Rectal smooth muscle tissue (tissue), 1 donor: Measurements from ENCODE around the gene CPED1.
"Not testable (repeated sequence)": the region's sequence is repeated elsewhere in the genome, so short reads cannot be mapped to it uniquely, and the experiment has no call there.

Experiments used
- H3K27ac ChIP-seq: one replicate; pipeline ENCODE4 v1.7.0; 2013; ENCODE audit warnings: low read depth, low read length, inconsistent platforms
- H3K27me3 ChIP-seq: one replicate; pipeline ENCODE4 v1.7.0; 2013; ENCODE audit warnings: low read length; ENCODE audit not compliant: control insufficient read depth, insufficient read depth
- H3K36me3 ChIP-seq: one replicate; pipeline ENCODE4 v1.7.0; 2013; ENCODE audit warnings: low read length; ENCODE audit not compliant: control insufficient read depth, insufficient read depth
- H3K4me1 ChIP-seq: one replicate; pipeline ENCODE4 v1.7.0; 2013; ENCODE audit warnings: low read length; ENCODE audit not compliant: control insufficient read depth, insufficient read depth
- H3K4me3 ChIP-seq: one replicate; pipeline ENCODE4 v1.7.0; 2013; ENCODE audit warnings: low read length
- H3K9ac ChIP-seq: one replicate; pipeline ENCODE4 v1.7.0; 2013; ENCODE audit warnings: low read length

Gene CPED1

DNA sequence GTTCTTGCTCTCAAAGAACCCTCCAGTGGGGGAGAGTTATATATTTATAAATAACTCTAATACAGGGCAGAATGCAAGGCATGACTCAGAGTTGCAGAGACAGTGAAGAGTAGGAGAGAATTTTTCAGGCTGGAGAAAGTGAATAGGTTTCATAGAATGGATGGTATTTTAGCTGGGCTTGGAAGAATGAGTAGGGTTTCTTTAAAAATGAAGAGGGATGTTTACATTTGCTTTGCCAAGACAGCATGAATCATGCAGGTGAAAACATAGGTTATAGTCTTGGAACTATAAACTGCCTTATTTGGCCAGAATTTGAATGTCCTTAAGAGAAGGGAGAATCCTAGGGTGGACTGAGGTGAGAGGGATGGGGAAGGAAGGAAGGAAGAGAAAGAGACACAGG is 124.8 kb downstream of the CPED1 start:
- Histone ChIP-seq H3K27ac (no peak overlapping the region), H3K9ac (no peak overlapping the region), H3K4me3 (no peak overlapping the region), H3K27me3 (no peaks in the 10 kb centered on the region), H3K36me3 (peaks cover 2% of the 10 kb centered on the region), H3K4me1 (peaks cover 3% of the 10 kb centered on the region)

DNA sequence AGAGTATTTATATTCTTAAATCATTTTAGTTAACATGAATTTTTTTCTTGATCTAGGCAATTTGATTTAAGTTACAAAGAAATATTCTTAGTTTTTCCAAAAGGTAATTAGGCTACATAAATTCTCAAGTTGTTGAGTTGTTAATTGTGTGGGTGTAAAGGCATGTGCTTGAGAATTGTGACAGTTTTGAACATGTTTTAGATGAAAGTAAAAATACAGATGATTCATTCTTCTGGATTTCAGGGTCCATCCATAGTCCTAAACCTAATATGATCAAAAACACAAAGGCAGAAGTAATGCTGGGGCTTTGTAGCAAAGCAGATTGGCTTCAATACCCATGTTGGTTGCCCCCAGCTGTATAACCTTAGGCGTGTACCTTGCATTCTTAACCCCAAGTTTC is 127.9 kb downstream of the CPED1 start:
- Histone ChIP-seq H3K27me3 (no peaks in the 10 kb centered on the region), H3K4me1 (peaks cover 3% of the 10 kb centered on the region), H3K27ac (no peak overlapping the region), H3K9ac (no peak overlapping the region), H3K36me3 (no peaks in the 10 kb centered on the region), H3K4me3 (no peak overlapping the region)

DNA sequence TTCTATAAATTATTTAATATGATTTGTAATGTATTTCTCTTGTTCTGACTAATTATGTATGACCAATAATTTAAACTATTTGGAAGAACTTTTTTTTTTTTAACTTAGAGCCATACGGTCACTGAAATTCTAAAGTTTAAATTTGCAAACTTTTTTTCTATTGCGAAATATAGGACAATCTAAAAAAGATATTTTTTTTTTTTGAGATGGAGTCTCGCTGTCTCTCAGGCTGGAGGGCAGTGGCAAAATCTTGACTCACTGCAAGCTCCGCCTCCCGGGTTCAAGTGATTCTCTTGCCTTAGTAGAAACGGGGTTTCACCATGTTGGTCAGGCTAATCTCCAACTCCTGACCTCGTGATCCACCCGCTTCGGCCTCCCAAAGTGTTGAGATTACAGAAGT is 130.5 kb downstream of the CPED1 start:
- Histone ChIP-seq H3K4me1 (no peaks in the 10 kb centered on the region), H3K4me3 (no peak overlapping the region), H3K27ac (no peak overlapping the region), H3K27me3 (no peaks in the 10 kb centered on the region), H3K36me3 (no peaks in the 10 kb centered on the region), H3K9ac (no peak overlapping the region)

DNA sequence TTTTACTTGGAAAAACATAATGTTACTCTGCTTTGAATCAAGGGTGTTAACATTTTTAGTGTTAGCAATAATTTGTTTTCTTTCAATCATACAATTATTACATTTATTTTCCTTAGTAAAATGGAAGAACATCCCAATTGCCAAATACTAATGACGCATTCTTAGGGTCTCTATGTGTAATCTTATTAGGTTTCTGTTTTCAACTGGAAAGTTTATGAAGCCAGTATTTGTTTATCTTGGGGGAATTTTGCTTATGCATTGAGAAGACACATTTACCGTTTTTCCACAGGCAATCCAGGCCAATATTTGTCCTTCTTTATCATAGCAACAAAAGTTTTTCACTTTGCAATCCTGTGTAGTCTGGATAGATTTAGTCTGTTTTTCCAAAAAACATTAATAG is 134.5 kb downstream of the CPED1 start:
- no peak overlapping the region for H3K27ac ChIP-seq
- no peak overlapping the region for H3K9ac ChIP-seq
- no peaks in the 10 kb centered on the region for H3K4me1 ChIP-seq
- no peak overlapping the region for H3K4me3 ChIP-seq
- H3K27me3 ChIP-seq, result no peaks in the 10 kb centered on the region
- no peaks in the 10 kb centered on the region for H3K36me3 ChIP-seq

DNA sequence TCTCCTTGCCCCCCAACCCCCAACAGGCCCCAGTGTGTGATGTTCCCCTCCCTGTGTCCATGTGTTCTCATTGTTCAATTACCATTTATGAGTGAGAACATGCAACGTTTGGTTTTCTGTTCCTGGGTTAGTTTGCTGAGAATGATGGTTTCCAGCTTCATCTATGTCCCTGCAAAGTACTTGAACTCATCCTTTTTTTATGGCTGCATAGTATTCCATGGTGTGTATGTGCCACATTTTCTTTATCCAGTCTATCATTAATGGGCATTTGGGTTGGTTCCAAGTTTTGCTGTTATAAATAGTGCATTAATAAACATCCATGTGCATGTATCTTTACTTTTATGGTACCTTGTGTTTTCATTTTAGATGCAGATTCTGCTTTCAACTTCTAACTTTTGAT is 136.9 kb downstream of the CPED1 start:
- not testable (repeated sequence) for H3K4me3 ChIP-seq, H3K27me3 ChIP-seq, H3K9ac ChIP-seq, H3K27ac ChIP-seq, H3K4me1 ChIP-seq, H3K36me3 ChIP-seq

DNA sequence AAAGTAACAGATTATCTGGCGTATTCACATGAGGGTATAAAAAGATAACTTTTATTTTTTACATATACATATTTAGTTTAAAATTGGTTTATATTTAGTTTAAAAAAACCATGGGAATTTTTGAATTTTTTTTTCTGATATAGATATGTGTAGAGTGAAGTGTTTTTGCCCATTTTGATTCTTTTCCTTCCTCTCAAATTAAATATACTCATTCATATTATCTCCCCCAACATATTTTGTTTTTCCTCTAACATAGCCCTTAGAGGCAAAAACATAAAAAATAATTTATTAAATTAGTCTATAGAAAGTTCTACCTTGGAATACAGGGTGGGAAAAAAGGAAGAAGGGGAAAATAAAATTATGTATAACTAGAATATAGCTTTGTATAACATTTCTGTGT is 137.7 kb downstream of the CPED1 start:
- no peaks in the 10 kb centered on the region for H3K36me3 ChIP-seq

DNA sequence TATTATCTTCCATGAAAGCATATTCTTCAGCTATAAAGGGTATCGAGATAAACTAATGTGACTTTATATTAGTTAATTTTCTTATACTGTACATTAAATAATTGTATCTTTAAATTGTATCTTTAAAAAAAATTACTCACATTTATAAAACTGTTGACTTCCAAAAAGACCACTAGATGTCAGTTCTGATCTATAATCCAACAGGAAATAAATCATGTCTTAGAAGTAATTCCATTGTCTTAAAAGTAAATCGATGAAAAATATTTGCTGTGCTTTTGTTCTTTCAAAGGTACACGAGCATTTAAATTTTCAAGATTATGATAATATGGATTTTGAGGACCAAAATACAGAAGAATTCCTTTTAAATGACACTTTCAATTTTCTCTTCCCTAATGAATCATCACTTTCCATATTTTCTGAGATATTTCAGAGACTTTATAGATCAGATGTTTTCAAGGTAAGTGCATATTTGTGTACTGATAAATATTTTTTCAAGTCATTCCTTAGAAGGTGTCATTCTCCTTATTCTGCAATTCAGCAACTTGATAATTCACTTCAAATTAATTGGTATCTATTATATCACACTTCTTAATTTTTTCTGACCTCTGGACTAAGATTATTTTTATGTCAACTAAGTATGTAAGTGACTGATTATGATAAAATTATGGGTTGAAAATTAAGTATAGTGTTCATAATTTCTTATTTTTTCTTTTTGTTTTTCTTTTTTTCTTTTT is 138.5 kb downstream of the CPED1 start:
- H3K4me1 ChIP-seq, result no peaks in the 10 kb centered on the region
- no peak overlapping the region for H3K27ac ChIP-seq
- no peaks in the 10 kb centered on the region for H3K27me3 ChIP-seq
- no peaks in the 10 kb centered on the region for H3K36me3 ChIP-seq
- no peak overlapping the region for H3K4me3 ChIP-seq
- H3K9ac ChIP-seq, result no peak overlapping the region

More for the DNA sequence above, 137.7 kb downstream of the CPED1 start:
- no peaks in the 10 kb centered on the region for H3K4me1 ChIP-seq
- H3K27me3 ChIP-seq, result no peaks in the 10 kb centered on the region
- no peak overlapping the region for H3K27ac ChIP-seq
- no peak overlapping the region for H3K9ac ChIP-seq
- H3K4me3 ChIP-seq, result no peak overlapping the region

DNA sequence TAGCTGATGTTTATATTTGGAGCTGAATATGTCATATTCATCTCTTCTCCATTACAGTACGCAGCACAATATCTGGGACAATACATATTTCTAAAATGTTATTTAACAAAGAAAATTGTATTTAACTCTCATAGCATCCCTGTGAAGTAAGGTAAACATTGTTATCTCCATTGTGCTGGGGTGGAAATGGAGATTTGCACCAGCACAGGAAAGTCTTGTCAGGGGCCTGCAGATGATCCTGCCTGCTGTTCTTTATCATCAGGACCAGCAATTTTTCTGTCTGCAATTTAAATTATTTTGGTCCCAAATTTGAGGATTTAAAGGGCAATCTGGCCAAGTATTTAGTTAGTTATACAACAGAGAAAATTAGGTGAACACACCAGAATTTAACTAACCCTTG is 144.4 kb downstream of the CPED1 start:
- Histone ChIP-seq H3K4me3 (no peak overlapping the region), H3K9ac (no peak overlapping the region), H3K27me3 (no peaks in the 10 kb centered on the region), H3K4me1 (no peaks in the 10 kb centered on the region), H3K27ac (no peak overlapping the region), H3K36me3 (no peaks in the 10 kb centered on the region)

DNA sequence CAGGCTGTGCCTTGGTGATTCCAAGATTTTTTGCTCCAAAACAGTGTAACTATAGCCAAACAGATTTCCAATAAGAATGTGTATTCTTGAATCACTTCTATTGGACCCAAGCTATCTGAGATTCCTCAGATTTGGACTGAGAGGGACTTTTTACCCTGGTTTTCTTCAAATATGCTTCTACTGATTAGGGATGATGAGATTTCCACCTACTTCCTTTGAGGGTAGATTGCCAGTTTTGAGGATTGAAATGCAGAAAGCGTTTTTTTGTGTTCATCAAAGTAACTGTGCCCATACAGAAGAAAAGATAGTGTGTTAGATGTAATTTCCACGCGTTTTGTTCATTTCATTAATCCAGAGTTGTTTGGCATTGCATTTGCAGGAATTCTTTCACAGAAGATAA is 144.9 kb downstream of the CPED1 start:
- Histone ChIP-seq H3K27me3 (no peaks in the 10 kb centered on the region), H3K9ac (no peak overlapping the region), H3K27ac (no peak overlapping the region), H3K36me3 (peaks cover 3% of the 10 kb centered on the region), H3K4me1 (no peaks in the 10 kb centered on the region), H3K4me3 (no peak overlapping the region)

DNA sequence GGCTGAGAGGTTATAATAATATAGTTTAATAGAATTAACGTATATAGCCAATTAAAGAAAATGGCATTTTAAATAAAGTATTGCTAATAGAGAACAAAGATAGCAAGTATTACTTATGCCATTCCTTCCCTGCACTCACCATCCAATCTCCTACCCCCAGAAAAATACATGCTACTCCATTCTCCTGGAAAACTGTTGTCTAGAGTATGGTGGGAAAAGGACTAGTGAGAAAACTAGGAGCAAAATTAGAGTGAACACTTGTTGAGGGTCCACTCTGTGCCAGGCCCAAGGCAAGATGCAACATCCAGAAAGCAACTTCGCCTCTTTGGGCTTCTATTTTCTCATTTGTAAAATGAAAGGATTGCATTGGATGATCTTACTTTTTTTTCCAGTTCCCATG is 149.1 kb downstream of the CPED1 start:
- Histone ChIP-seq H3K4me3 (no peak overlapping the region), H3K4me1 (no peaks in the 10 kb centered on the region), H3K36me3 (peaks cover 3% of the 10 kb centered on the region), H3K27ac (no peak overlapping the region), H3K27me3 (no peaks in the 10 kb centered on the region), H3K9ac (no peak overlapping the region)

DNA sequence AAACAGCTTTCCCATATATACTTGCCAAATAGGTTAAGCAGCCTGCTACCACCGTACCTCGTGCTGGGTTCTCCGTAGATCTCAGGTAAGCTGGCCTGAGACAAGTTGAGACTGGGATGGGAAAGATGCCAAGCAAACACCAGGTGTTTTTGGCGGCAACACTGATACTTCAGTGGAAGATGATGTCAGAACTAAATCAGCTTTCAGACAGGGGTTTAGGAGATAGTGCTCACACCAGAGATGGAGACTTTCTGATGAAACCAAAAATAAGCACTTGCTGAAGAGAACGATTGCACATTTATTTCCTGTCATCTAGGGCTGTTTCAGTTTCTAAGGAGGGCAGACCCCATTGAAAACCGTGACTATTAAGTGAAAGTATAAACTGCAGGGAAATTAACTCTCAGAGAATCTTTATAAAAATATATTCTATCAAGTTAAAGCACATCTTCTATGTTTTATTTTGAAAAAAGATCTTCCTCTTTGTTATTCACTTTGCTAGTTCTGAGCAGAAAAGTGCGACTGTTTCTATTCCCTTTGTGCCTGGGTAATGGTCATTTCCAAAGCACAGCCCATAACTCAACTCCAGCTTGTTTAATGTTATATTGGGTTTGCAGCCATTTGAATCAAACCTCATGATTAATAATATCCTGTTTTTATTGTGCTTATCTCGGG is 149.9 kb downstream of the CPED1 start:
- Histone ChIP-seq H3K27me3 (no peaks in the 10 kb centered on the region), H3K9ac (no peak overlapping the region), H3K36me3 (peaks cover 3% of the 10 kb centered on the region), H3K27ac (no peak overlapping the region), H3K4me1 (no peaks in the 10 kb centered on the region), H3K4me3 (no peak overlapping the region)

DNA sequence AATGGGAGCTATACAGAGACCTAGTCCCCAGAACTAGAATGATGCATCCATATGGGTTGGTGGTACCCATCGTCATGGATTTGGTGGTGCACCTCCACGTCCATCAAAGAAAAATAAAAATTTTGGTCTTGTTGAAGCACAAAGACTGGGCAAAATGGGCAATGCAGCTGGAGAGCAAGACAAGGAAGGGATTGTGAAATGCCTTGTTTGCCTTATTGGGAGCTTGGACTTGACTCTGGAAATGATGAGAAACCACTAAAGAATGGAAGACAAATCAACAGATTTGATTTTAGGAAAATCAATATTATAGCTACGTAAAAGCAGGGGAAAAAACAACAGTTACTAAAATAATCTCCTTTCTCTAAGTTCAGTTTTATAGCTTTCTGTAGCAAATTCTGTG is 150.9 kb downstream of the CPED1 start:
- Histone ChIP-seq H3K4me3 (no peak overlapping the region), H3K27me3 (no peaks in the 10 kb centered on the region), H3K27ac (no peak overlapping the region), H3K36me3 (peaks cover 3% of the 10 kb centered on the region), H3K4me1 (no peaks in the 10 kb centered on the region), H3K9ac (no peak overlapping the region)

DNA sequence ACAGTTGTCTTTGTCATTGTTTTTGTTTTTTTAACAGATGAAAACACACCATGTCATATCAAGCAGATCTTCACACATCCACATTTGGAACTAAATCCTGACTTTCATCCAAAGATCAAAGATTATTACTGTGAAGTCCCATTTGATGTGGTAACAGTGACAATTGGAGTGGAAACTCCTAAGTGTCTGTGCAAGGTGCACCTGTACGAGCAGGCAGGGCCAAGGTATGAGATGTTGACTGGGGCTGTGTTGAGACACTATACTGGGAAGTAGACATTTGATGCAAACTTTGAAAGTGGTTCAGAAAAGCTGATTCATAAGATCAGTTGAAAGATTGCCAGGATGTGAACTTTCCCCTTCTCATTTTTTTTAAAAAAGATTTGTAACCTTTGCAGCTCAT is 152.3 kb downstream of the CPED1 start:
- H3K27ac ChIP-seq, result no peak overlapping the region
- no peaks in the 10 kb centered on the region for H3K27me3 ChIP-seq
- peaks cover 3% of the 10 kb centered on the region for H3K36me3 ChIP-seq

More for the DNA sequence above, 152.3 kb downstream of the CPED1 start:
- Histone ChIP-seq H3K9ac (no peak overlapping the region), H3K4me3 (no peak overlapping the region), H3K4me1 (no peaks in the 10 kb centered on the region)
